Measurements from ENCODE around the gene SLC7A6OS.

DNA sequence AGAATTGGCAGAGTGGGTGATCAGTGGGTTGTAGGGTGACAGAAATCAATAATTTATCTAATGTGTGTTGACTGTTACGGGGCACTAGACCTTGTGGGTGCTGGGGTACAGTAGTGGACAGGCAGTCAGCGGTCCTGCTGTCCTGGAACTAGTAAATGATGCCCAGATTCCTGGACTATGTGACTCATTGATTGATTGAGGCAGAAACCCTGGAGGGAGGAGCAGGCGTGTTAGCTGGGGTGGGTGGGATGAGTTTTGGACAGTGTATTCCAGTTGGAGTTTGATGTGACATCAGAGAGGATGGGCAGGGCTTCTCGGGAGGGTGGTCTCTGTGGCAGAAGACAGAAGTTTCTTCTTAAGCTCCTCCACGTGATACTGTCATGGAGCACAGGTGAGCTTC, 24.4 kb upstream of the SLC7A6OS start:
- no peak for TF ChIP-seq CTCF (conservative IDR thresholded peaks at IDR 0.05; ENCODE audit: low read length)
- no peak for TF ChIP-seq EZH2phosphoT487 (IDR thresholded peaks at IDR 0.05; ENCODE audit: borderline replicate concordance, low read depth, low read length)

Measured in OCI-LY7 (cell line).